RPMI7951 (cell line): Measurements from ENCODE around the gene ANTXR2. TPM values are rescaled to one million over a fixed set of nuclear protein-coding genes. Genes with fewer than 3 reads are reported as not detected.
"Not testable (repeated sequence)": the region's sequence is repeated elsewhere in the genome, so short reads cannot be mapped to it uniquely, and the experiment has no call there.

Experiments
- DNase-seq: peaks from one replicate; pipeline ENCODE4 v3.0.0-alpha.2; 2012; ENCODE audit warnings: low read depth
- total RNA-seq: library from RNA; depleted of rRNA; stranded (reverse); fragments of >200 nt; shearing (Covaris generic); gene quantifications from 2 replicates; pipeline ENCODE4 v1.2.3, GENCODE V29; 2014

Gene ANTXR2
- total RNA-seq, 1 experiment from 2014 or later = 32.0 TPM

GRCh38 chr4:79991100-79991499, 81.9 kb downstream of the ANTXR2 start:
- not testable (repeated sequence) for DNase-seq

- DNase-seq = no peak
Observed at GRCh38 chr4:79987401-79987800, 85.6 kb downstream of the ANTXR2 start.

GRCh38 chr4:79983431-79983830, 89.6 kb downstream of the ANTXR2 start:
- peak; percentile 7 for DNase-seq

GRCh38 chr4:79982601-79983322, 90.3 kb downstream of the ANTXR2 start:
- DNase-seq = no peak

GRCh38 chr4:79980448-79980847, 92.6 kb downstream of the ANTXR2 start:
- DNase-seq = no peak

- no peak for DNase-seq
Observed at GRCh38 chr4:79979785-79980437, 93.1 kb downstream of the ANTXR2 start.

GRCh38 chr4:79977131-79977840, 95.7 kb downstream of the ANTXR2 start:
- DNase-seq = no peak

- peak; percentile 21 for DNase-seq
Observed at GRCh38 chr4:79964400-79965211, 108.4 kb downstream of the ANTXR2 start.

GRCh38 chr4:79964020-79964399, 109.0 kb downstream of the ANTXR2 start:
- DNase-seq = no peak

- DNase-seq = no peak
Observed at GRCh38 chr4:79959652-79960051, 113.4 kb downstream of the ANTXR2 start.

- no peak for DNase-seq
Observed at GRCh38 chr4:79958466-79959264, 114.4 kb downstream of the ANTXR2 start.

- no peak for DNase-seq
Observed at GRCh38 chr4:79949178-79949577, 123.9 kb downstream of the ANTXR2 start.

- no peak for DNase-seq
Observed at GRCh38 chr4:79948739-79949138, 124.3 kb downstream of the ANTXR2 start.

- DNase-seq = no peak
Observed at GRCh38 chr4:79948261-79948660, 124.8 kb downstream of the ANTXR2 start.

GRCh38 chr4:79947386-79947785, 125.6 kb downstream of the ANTXR2 start:
- DNase-seq = no peak

GRCh38 chr4:79935274-79935673, 137.8 kb downstream of the ANTXR2 start:
- DNase-seq = no peak

GRCh38 chr4:79934660-79935059, 138.4 kb downstream of the ANTXR2 start:
- DNase-seq = no peak

GRCh38 chr4:79927931-79928330, 145.1 kb downstream of the ANTXR2 start:
- no peak for DNase-seq

GRCh38 chr4:79923281-79923680, 149.7 kb downstream of the ANTXR2 start:
- DNase-seq = no peak

- no peak for DNase-seq
Observed at GRCh38 chr4:79922011-79922410, 151.0 kb downstream of the ANTXR2 start.
